22Rv1 (cell line): ENCODE results near the gene EVC.

ENCODE experiments used
- ZFX ChIP-seq: fragments of 450-650 bp; IDR thresholded peaks from 2 replicates; pipeline ENCODE4 v1.6.1; 2017; ENCODE audit warnings: antibody characterized with exemption, borderline replicate concordance
- TF ChIP-seq, protein P1 (sequence below): fragments of 450-650 bp; IDR thresholded peaks from 2 replicates; pipeline ENCODE4 v1.5.1; 2017; ENCODE audit warnings: mild to moderate bottlenecking

DNA sequence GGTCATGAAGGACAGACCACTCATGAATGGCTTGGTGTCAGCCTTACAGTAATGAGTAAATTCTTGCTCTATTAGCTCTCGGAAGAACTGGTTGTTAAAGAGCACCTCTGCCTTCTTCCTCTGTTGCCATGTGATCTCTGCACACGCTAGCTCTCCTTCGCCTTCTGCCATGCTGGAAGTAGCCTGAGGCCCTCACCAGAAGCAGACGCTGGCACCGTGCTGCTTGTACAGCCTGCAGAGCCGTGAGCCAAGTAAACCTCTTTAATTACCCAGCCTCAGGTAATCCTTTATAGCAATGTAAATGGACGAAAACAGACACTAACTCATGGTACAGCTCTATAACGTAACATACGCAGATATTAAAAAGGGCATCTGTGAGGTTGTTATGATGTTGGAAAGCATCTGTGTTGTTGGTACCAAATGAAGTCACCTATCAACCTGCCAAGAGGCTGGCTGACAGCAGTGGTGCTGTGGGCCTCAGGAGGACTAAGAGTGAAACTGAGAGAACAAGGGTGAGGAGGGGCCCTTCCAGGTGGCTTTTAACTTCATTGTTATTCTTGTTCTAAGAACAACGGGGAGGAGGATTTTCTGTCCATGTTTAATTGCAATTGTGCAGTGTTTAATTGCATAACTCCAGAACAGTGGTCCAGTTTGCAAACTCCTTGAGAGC is 112.7 kb downstream of the EVC start:
- TF ChIP-seq, protein P1, sequence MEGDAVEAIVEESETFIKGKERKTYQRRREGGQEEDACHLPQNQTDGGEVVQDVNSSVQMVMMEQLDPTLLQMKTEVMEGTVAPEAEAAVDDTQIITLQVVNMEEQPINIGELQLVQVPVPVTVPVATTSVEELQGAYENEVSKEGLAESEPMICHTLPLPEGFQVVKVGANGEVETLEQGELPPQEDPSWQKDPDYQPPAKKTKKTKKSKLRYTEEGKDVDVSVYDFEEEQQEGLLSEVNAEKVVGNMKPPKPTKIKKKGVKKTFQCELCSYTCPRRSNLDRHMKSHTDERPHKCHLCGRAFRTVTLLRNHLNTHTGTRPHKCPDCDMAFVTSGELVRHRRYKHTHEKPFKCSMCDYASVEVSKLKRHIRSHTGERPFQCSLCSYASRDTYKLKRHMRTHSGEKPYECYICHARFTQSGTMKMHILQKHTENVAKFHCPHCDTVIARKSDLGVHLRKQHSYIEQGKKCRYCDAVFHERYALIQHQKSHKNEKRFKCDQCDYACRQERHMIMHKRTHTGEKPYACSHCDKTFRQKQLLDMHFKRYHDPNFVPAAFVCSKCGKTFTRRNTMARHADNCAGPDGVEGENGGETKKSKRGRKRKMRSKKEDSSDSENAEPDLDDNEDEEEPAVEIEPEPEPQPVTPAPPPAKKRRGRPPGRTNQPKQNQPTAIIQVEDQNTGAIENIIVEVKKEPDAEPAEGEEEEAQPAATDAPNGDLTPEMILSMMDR = no peak
- TF ChIP-seq ZFX = no peak
